ENCODE measurements around the gene RBM47.
"Not testable (repeated sequence)": the region's sequence is repeated elsewhere in the genome, so short reads cannot be mapped to it uniquely, and the experiment has no call there.

Gene RBM47

GRCh38 chr4:40395908-40396793 lies 233.5 kb downstream of the RBM47 start:
- DNase-seq: peak; percentile 62

DNA sequence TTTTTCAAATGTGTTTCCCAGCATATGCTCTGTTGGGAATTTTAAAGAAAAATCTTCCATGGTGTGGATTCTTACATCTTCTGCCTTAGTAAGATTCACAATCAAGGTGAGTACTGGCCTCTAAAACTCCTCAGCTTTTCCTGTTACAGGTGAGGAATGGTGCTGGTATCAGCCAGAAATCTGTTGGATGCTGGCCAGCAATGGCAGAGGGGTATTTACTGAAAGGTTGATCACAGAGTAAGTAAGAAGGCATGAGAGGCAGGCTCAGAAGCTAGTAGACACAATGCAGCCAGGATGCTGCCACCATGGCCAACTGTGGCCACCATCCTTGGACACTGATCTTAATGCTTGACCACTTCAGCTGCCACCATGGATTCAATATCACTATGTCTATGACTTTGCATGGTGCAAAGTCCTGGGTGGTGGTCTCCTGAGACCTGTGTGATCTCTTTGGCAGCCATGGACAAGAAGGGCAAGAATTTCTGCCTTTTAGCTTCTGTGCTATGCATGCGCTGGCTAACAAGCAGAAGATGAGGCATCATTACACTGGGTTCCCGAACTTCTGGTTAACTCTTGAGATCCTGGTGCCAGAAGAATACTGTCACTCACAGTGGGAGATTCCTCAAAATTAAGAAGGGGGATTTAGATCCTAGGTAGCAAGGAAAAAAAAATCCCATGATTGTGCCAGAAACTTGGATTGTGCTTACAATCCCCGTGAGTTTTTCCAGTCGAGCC lies 234.3 kb downstream of the RBM47 start:
- DNase-seq: no peak

DNA sequence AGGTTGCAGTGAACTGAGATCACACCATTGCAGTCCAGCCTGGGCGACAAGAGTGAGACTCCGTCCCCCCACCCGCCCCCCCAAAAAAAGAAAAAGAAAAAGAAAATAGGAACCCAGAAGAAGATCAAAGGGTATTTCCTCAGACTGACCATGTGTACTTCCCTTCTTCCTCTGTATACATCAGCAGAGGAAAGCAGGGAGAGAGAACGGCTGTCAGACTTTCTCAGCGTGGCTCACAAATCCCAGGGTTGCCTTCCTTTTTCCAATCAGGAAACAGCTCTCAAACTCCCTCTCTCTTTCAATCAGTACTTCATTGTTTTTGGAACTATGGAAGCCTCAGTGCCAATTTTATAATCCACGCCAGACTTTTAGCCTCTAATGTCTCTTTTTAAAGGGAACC lies 235.4 kb downstream of the RBM47 start:
- DNase-seq: no peak

DNA sequence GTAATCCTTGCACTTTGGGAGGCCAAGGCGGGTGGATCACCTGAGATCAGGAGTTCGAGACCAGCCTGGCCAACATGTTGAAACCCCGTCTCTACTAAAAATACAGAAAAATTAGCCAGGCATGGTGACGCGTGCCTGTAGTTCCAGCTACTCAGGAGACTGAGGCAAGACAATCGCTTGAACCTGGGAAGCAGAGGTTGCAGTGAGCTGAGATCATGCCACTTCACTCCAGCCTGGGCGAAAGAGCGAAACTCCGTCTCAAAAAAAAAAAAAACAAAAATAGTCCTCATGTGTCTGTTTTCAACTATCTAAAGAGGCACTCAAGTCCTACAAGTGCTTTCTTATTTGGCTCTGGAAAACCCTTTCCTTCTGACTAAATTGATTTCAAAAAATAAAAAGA lies 237.4 kb downstream of the RBM47 start:
- DNase-seq: not testable (repeated sequence)

- DNase-seq: no peak
Measured at GRCh38 chr4:40389986-40390385, 239.7 kb downstream of the RBM47 start.

GRCh38 chr4:40388239-40388638 lies 241.4 kb downstream of the RBM47 start:
- no peak for DNase-seq

DNA sequence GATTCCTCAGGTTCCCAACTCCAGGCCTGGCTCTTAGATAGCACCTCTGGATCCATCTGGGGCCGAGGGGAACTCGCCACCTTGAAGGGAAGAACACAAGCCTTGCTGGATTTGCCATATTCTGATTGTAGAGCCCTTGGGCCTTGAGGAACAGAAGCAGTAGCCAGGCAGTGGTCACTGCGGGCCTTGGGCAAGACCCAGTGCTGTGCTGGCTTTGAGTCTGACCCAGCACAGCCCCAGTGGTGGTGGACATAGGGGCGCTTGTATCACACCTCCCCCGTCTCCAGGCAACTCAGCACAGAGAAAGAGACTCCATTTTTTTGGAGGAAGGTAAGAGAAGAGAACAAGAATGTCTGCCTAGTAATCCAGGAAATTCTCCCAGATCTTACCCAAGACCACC lies 249.0 kb downstream of the RBM47 start:
- no peak for DNase-seq

DNA sequence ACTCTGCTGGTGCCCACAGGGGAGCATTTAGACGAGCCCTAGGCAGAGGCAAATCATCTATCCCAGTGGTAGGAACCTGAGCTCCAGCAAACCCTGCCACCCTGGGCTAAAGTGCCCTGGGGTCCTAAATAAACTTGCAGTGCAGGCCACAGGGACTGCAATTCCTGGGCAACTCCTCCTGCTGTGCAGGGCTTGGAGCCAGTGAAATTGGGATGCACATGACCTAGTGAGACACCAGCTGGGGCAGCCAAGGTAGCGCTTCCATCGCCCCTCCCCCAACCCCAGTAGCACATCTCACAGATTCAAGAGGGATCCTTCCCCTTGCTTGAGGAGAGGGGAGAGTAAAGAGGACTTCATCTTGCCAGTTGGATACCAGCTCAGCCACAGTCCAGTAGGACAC lies 250.4 kb downstream of the RBM47 start:
- no peak for DNase-seq

DNA sequence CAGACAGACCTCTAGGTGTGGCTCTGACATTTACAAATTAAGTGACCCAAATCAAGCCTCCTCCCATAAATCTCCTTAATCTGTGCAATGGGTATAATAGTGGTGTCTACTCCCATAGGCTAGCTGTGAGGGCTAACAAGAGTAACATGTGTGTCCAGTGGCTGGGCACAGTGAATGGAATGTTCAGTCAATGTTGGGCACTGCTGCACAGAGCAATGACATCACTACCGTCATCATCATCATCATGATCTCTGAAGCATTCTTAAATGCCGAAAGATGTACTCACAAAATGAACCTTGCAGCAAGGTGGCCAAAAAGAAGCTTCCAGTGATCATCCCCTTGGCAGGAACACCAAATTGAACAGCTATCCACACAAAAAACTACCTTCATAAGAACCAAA lies 251.0 kb downstream of the RBM47 start:
- DNase-seq: no peak

GRCh38 chr4:40377512-40378365 lies 251.9 kb downstream of the RBM47 start:
- DNase-seq: no peak

DNA sequence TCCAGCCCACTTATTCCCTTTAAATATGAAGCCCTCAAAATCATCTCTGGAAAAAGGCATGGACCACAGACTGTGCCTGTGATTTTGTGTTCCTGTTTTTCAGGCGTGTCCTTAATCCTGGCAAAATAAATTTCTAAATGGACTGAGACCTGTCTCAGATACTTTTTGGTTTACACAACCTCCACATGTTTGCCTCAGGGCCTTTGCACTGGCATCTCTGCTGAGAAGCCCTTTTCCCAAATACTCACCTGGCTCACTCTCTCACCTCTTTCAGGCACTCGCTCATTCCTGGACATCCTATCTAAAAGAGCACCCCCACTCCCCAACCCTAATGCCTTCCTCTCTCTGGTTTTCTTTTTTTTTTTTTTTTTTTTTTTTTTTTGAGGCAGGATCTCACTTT lies 254.0 kb downstream of the RBM47 start:
- no peak for DNase-seq

- no peak for DNase-seq
Measured at GRCh38 chr4:40375095-40375494, 254.6 kb downstream of the RBM47 start.

DNA sequence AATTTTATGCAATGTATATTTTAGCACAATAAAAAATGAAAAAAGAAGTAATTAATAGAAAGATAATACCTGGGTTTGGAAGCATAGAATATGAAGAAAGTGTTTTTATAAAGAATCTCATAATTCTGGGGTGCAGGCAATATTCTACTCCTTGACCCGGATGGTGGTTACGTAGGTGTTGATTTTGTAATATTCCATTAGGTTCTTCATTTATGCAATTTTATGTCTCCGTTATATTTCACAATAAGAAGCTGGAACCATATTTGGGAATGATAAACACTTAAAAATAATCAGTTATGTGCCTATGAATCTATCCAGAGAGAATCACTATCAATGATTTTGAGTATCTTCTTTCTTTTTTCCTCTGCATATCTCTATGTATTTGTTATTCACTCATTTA lies 256.0 kb downstream of the RBM47 start:
- DNase-seq: no peak

Data from NCI-H2171 (cell line).